Endothelial cell of umbilical vein (primary cell): ENCODE measurements around the gene PKHD1. TPM values are rescaled to one million over a fixed set of nuclear protein-coding genes. Genes with fewer than 3 reads are reported as not detected.

Experiments used
- BruUV-seq: library from RNA; stranded (reverse); fragments of 400-500 nt; replicated peaks from 2 replicates; lab custom pipeline; 2021; lab: Mats Ljungman, UMichigan
- CTCF ChIA-PET: fragments of 300-600, 350-600 bp; sonication (Branson Sonifier 250); formaldehyde crosslinking; loops from one replicate; lab custom pipeline; 2021; ENCODE audit warnings: antibody characterized with exemption, inconsistent platforms; lab: Charles Lee
- POLR2A ChIA-PET: fragments of 300-600, 350-600 bp; sonication (Branson Sonifier 250); formaldehyde crosslinking; loops from one replicate; lab custom pipeline; 2021; ENCODE audit warnings: antibody characterized with exemption, inconsistent platforms; lab: Charles Lee
- DNase-seq: peaks from one replicate; pipeline ENCODE4 v3.0.0-alpha.2; 2011; ENCODE audit warnings: low read depth, low spot score
- FAIRE-seq: peaks from 2 replicates; lab custom pipeline; 2011; peaks lifted over from hg19 to GRCh38; lab: Jason Lieb, UNC
- H2AFZ ChIP-seq: 2 replicates; pipeline ENCODE4 v1.6.0; 2012; ENCODE audit warnings: low read depth, low read length, control low read depth, inconsistent platforms
- H3K27ac ChIP-seq: 2 replicates; pipeline ENCODE4 v1.5.1; 2011; ENCODE audit warnings: low read depth, mild to moderate bottlenecking, control low read depth, low read length, moderate library complexity; ENCODE audit not compliant: insufficient read depth
- H3K27me3 ChIP-seq, 2 experiments: 2 replicates each; pipeline versions ENCODE4 v1.6.0 to v1.6.1; 2011; ENCODE audit warnings: low read length in 2 of 2, mixed read lengths in 1 of 2; ENCODE audit not compliant: control insufficient read depth in 2 of 2, insufficient read depth in 2 of 2
- H3K36me3 ChIP-seq, 2 experiments: 2 replicates in 1 of 2; 3 replicates in 1 of 2; pipeline ENCODE4 v1.5.1; 2011; ENCODE audit warnings: low read length in 2 of 2, mild to moderate bottlenecking in 1 of 2, moderate library complexity in 1 of 2; ENCODE audit not compliant: control insufficient read depth in 2 of 2, insufficient read depth in 2 of 2; ENCODE audit errors: extremely low read depth in 1 of 2
- H3K4me1 ChIP-seq: 3 replicates; pipeline ENCODE4 v1.5.1; 2011; ENCODE audit warnings: mild to moderate bottlenecking, low read length; ENCODE audit not compliant: control insufficient read depth, insufficient read depth; ENCODE audit errors: extremely low read depth
- H3K4me2 ChIP-seq: 2 replicates; pipeline ENCODE4 v1.6.1; 2011; ENCODE audit warnings: low read length, control low read depth, mixed read lengths; ENCODE audit not compliant: insufficient read depth
- H3K4me3 ChIP-seq, 3 experiments: fragments of 200-600 bp in 1 of 3; sonication (generic), shearing (Covaris generic) in 1 of 3; replicated peaks in 1 of 3; 2 replicates each; pipeline ENCODE4 v1.5.1; 2011 to 2016; ENCODE audit warnings: control low read depth in 3 of 3, low read length in 3 of 3, mild to moderate bottlenecking in 2 of 3, inconsistent platforms in 1 of 3, low read depth in 1 of 3, moderate library complexity in 1 of 3; ENCODE audit not compliant: insufficient read depth in 1 of 3
- H3K79me2 ChIP-seq: 2 replicates; pipeline ENCODE4 v1.6.0; 2012; ENCODE audit warnings: low read length, inconsistent platforms; ENCODE audit not compliant: control insufficient read depth, insufficient read depth
- H3K9ac ChIP-seq: replicated peaks from 2 replicates; pipeline ENCODE3; 2011; ENCODE audit warnings: low read length, control low read depth; ENCODE audit not compliant: insufficient read depth; ENCODE audit errors: extremely low read depth
- H3K9me1 ChIP-seq: replicated peaks from 3 replicates; pipeline ENCODE4 v1.6.0; 2011; ENCODE audit warnings: mild to moderate bottlenecking, low read length; ENCODE audit not compliant: control insufficient read depth, insufficient read depth; ENCODE audit errors: extremely low read depth
- H3K9me3 ChIP-seq: replicated peaks from 2 replicates; pipeline ENCODE4 v1.5.1; 2012; ENCODE audit warnings: low read length, inconsistent platforms; ENCODE audit not compliant: control insufficient read depth, insufficient read depth
- H4K20me1 ChIP-seq: replicated peaks from 2 replicates; pipeline ENCODE3; 2011; ENCODE audit warnings: mild to moderate bottlenecking, low read length; ENCODE audit not compliant: control insufficient read depth, insufficient read depth; ENCODE audit errors: extremely low read depth
- CTCF ChIP-seq, 2 donors: IDR thresholded peaks; 1 replicate in 1 of 2; 2 replicates in 1 of 2; pipeline ENCODE4 v1.5.1; 2011; ENCODE audit warnings: low read length in 2 of 2, mild to moderate bottlenecking in 2 of 2, moderate library complexity in 2 of 2, control low read depth in 1 of 2, inconsistent platforms in 1 of 2, low read depth in 1 of 2; ENCODE audit not compliant: insufficient read depth in 1 of 2; ENCODE audit errors: extremely low read depth in 1 of 2
- GATA2 ChIP-seq: IDR thresholded peaks from 2 replicates; pipeline ENCODE4 v1.7.0; 2011; ENCODE audit warnings: low read depth, mild to moderate bottlenecking, moderate library complexity, mixed read lengths, low read length; ENCODE audit not compliant: insufficient read length, insufficient read depth
- MYC ChIP-seq: IDR thresholded peaks from one replicate; pipeline ENCODE4 v1.6.1; 2011; ENCODE audit warnings: mild to moderate bottlenecking, low read depth, low read length
- POLR2A ChIP-seq: IDR thresholded peaks from 2 replicates; pipeline ENCODE4 v1.6.1; 2012; ENCODE audit warnings: low read depth, mild to moderate bottlenecking, control low read depth, low read length
- POLR2AphosphoS5 ChIP-seq: IDR thresholded peaks from 2 replicates; pipeline ENCODE4 v1.6.1; 2012; ENCODE audit warnings: low read depth, mild to moderate bottlenecking, control low read depth, low read length, moderate library complexity; ENCODE audit not compliant: insufficient read depth
- dilution Hi-C: fragments of 300-500 bp; cut with MboI; formaldehyde crosslinking; loops from one replicate; pipeline ENCODE4 v1.15.0; 2019; ENCODE audit warnings: low sequenced_read_pairs; ENCODE audit not compliant: extremely low pct_ligation_motif_present
- intact Hi-C: fragments of 100-400 bp; cut with micrococcal nuclease; formaldehyde crosslinking; loops from one replicate; pipeline ENCODE4 v1.10.0; 2022
- polyA plus RNA-seq, 4 experiments: library from polyadenylated mRNA; depleted of rRNA in 3 of 4; stranded (reverse) in 3 of 4; unstranded in 1 of 4; fragments of >200 nt; gene quantifications; 2 replicates each; pipeline versions ENCODE4 v1.2.1 to v1.2.3, GENCODE V29; 2011 to 2012; ENCODE audit warnings: missing spikeins in 1 of 4
- total RNA-seq: library from RNA; stranded (reverse); gene quantifications from 2 replicates; pipeline ENCODE4 v1.2.3, GENCODE V29; 2021

The PKHD1 gene
- total and polyA plus RNA-seq, 2 donors (not counting 3 experiments of a cell fraction or from before 2014, with no cell fraction given) = not detected

GRCh38 chr6:51959744-51960383, 127.5 kb downstream of the PKHD1 start:
- Histone ChIP-seq H4K20me1 (no peaks in the 10 kb centered on the region), H3K79me2 (no peaks in the 10 kb centered on the region), H3K4me2 (no peak overlapping the region), H3K9me1 (no peaks in the 10 kb centered on the region), H3K9ac (no peak overlapping the region), H2AFZ (no peak overlapping the region), H3K4me1 (no peaks in the 10 kb centered on the region), H3K36me3 (no peaks in the 10 kb centered on the region), H3K27me3 (no peaks in the 10 kb centered on the region), H3K4me3 (no peak overlapping the region), H3K9me3 (no peaks in the 10 kb centered on the region), H3K27ac (no peak overlapping the region)
- dilution Hi-C loops (no loop called here), intact Hi-C loops (loop anchor here (1.0 to 5.0 kb wide), 3 partner anchors 105 to 1833 kb away; no protein-coding TSS in a partner anchor)
- DNase-seq = peak; percentile 60
- peak; percentile 92 for FAIRE-seq
- POLR2A ChIA-PET = no interaction called here
- BruUV-seq = no TSS peak
- CTCF ChIA-PET = interaction anchor here (0.6 to 2.1 kb wide), 11 partner anchors 8 to 1831 kb away, joined by 3 to 34 read pairs (median 4); partner anchors contain the start of gene TFAP2B
- peak; percentile 58 to 71 for TF ChIP-seq CTCF (IDR thresholded peaks at IDR 0.05; ENCODE audit: extremely low read depth in 1 of 2, insufficient read depth in 1 of 2, low read depth in 1 of 2, low read length in 2 of 2)
- no peak for TF ChIP-seq POLR2A

GRCh38 chr6:51954681-51955080, 132.7 kb downstream of the PKHD1 start:
- H3K4me2 ChIP-seq = no peak overlapping the region
- H3K27ac ChIP-seq = no peak overlapping the region
- no peaks in the 10 kb centered on the region for H3K36me3 ChIP-seq
- ChIA-PET CTCF (interaction anchor here (2.4 kb wide), 1 partner anchor 1826 kb away, joined by 7 read pairs; no protein-coding TSS in a partner anchor), POLR2A (no interaction called here)
- H3K27me3 ChIP-seq = no peaks in the 10 kb centered on the region
- H2AFZ ChIP-seq = no peak overlapping the region
- no TSS peak for BruUV-seq
- no peaks in the 10 kb centered on the region for H3K9me3 ChIP-seq
- H3K9ac ChIP-seq = no peak overlapping the region
- dilution Hi-C loops (no loop called here), intact Hi-C loops (loop anchor here (5.0 kb wide), 1 partner anchor 1827 kb away; no protein-coding TSS in a partner anchor)
- no peak for FAIRE-seq
- H3K79me2 ChIP-seq = no peaks in the 10 kb centered on the region
- TF ChIP-seq CTCF (IDR thresholded peaks at IDR 0.05; ENCODE audit: extremely low read depth in 1 of 2, insufficient read depth in 1 of 2, low read depth in 1 of 2, low read length in 2 of 2) (no peak), POLR2AphosphoS5 (no peak), GATA2 (no peak), MYC (no peak)
- no peaks in the 10 kb centered on the region for H4K20me1 ChIP-seq
- no peaks in the 10 kb centered on the region for H3K9me1 ChIP-seq
- H3K4me3 ChIP-seq = no peak overlapping the region
- no peaks in the 10 kb centered on the region for H3K4me1 ChIP-seq
- no peak for DNase-seq
